BJ (cell line): ENCODE data around the gene GPR180. TPM values are rescaled to one million over a fixed set of nuclear protein-coding genes. Genes with fewer than 3 reads are reported as not detected.

Experiments used
- CTCF ChIA-PET: fragments of 350-600 bp; formaldehyde crosslinking; extraction: SDS; loops from one replicate; lab custom pipeline; 2021; ENCODE audit warnings: antibody characterized with exemption, inconsistent platforms; lab: Yijun Ruan, JAX
- POLR2A ChIA-PET: fragments of 300-600 bp; sonication (Branson Sonifier 250); formaldehyde crosslinking; extraction: SDS; loops from one replicate; lab custom pipeline; 2021; ENCODE audit warnings: antibody characterized with exemption; lab: Charles Lee
- DNase-seq: peaks from one replicate; pipeline ENCODE4 v3.0.0-alpha.2; 2011; ENCODE audit warnings: low read depth
- H3K27me3 ChIP-seq: 2 replicates; pipeline ENCODE4 v1.6.0; 2011; ENCODE audit warnings: low read length; ENCODE audit not compliant: control insufficient read depth, insufficient read depth
- H3K36me3 ChIP-seq: 2 replicates; pipeline ENCODE4 v1.5.1; 2011; ENCODE audit warnings: low read length; ENCODE audit not compliant: control insufficient read depth, insufficient read depth
- H3K4me3 ChIP-seq: 2 replicates; pipeline ENCODE4 v1.5.1; 2011; ENCODE audit warnings: low read depth, mild to moderate bottlenecking, control low read depth, low read length
- polyA plus RNA-seq: library from polyadenylated mRNA; depleted of rRNA; stranded (reverse); fragments of >200 nt; gene quantifications from 2 replicates; pipeline ENCODE4 v1.2.3, GENCODE V29; 2011
- TF ChIP-seq, protein P1 (sequence below): IDR thresholded peaks from 2 replicates; pipeline ENCODE4 v1.5.1; 2011; ENCODE audit warnings: low read depth, mild to moderate bottlenecking, control low read depth, inconsistent platforms, low read length, moderate library complexity; ENCODE audit not compliant: insufficient read depth

The GPR180 gene
- polyA plus RNA-seq, 1 experiment: 2.4 TPM

DNA sequence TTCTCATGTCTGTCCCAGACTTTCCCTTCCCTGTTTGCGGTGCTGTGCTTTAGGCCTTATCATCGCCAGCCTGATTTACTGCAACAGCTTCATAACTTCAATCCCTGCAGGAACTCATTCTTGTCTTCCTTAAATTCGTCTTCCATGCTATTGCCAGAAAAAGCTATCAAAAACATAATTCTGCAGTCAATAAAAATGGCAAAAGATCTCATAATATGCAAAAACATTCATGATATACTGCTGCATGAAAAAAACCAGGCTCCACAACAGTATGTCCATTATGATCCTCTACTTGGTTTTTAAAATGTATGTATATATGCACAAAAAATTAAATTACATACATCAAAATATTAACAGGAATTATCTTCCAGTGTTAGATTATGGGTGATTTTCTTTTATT, 34.1 kb upstream of the GPR180 start:
- H3K4me3 ChIP-seq: no peak overlapping the region
- TF ChIP-seq, protein P1, sequence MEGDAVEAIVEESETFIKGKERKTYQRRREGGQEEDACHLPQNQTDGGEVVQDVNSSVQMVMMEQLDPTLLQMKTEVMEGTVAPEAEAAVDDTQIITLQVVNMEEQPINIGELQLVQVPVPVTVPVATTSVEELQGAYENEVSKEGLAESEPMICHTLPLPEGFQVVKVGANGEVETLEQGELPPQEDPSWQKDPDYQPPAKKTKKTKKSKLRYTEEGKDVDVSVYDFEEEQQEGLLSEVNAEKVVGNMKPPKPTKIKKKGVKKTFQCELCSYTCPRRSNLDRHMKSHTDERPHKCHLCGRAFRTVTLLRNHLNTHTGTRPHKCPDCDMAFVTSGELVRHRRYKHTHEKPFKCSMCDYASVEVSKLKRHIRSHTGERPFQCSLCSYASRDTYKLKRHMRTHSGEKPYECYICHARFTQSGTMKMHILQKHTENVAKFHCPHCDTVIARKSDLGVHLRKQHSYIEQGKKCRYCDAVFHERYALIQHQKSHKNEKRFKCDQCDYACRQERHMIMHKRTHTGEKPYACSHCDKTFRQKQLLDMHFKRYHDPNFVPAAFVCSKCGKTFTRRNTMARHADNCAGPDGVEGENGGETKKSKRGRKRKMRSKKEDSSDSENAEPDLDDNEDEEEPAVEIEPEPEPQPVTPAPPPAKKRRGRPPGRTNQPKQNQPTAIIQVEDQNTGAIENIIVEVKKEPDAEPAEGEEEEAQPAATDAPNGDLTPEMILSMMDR: no peak
- POLR2A ChIA-PET: no interaction called here
- H3K36me3 ChIP-seq: peaks cover 9% of the 10 kb centered on the region
- DNase-seq: no peak
- CTCF ChIA-PET: interaction anchor here (0.7 to 1.4 kb wide), 2 partner anchors 10 to 24 kb away, joined by 4 to 5 read pairs; no protein-coding TSS in a partner anchor
- H3K27me3 ChIP-seq: no peaks in the 10 kb centered on the region

DNA sequence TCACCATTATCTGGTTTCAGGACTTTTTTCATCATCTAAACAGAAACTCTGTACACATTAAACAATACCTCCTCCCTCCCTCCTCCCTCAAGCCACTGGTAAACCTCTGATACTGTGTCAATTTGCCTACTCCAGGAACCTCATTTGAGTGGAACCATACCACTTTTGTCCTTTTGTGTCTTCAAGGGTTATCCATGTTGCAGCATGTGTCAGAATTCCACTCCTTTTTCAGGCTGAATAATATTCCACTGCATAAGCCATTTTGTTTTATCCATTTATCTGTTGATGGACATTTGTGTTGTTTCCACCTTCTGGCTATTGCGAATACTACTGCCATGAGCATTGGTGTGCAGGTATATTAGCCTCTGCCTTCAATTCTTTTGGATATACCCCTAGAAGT, 33.2 kb upstream of the GPR180 start:
- Histone ChIP-seq H3K4me3 (no peak overlapping the region), H3K36me3 (peaks cover 14% of the 10 kb centered on the region), H3K27me3 (no peaks in the 10 kb centered on the region)
- TF ChIP-seq, protein P1: no peak
- CTCF ChIA-PET: no interaction called here
- DNase-seq: no peak
- POLR2A ChIA-PET: no interaction called here

DNA sequence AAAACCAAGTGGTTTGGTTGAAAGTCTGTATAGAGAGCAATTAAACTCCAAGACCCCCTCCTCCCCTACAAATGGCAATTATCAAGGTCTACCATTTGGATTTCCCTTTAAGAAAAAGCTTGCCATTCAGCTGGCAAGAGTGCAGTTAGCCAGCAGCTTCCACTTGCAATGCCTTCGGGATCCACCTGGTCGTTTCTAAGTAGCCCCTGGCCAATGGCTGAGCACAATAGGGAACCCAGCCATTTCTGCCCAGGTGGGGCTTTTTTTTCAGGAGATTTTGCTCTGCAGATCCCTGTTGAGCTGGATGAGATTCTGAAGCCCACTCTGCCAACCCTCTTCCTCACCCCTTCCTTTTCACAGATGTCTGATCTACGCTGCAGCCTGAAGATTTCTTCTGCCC, 32.0 kb upstream of the GPR180 start:
- TF ChIP-seq, protein P1: no peak
- no peak for DNase-seq
- CTCF ChIA-PET: interaction anchor here (1.0 kb wide), 1 partner anchor 11 kb away, joined by 4 read pairs; no protein-coding TSS in a partner anchor

DNA sequence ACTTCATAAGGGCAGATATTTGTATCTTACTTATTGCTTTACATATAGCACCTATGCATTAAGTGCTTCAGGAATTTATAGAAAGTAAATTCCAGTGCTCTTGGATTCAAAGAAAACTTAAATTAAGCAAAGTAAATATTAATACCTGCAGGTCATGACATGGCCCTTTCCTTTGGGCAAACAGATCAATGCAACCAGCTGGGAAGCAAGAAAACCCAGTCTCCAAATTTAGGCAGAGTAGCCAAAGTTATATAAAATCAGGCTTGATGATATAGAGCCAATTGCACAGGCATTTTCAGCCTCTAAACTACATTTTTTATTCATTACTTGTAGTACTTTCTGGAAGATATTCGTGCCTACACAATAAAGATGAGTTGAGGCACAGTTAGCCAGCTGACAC, 22.6 kb upstream of the GPR180 start:
- no peak for DNase-seq
- TF ChIP-seq, protein P1: no peak
- ChIA-PET CTCF (interaction anchor here (0.8 kb wide), 2 partner anchors 42 to 856 kb away, joined by 3 read pairs; no protein-coding TSS in a partner anchor), POLR2A (no interaction called here)
- Histone ChIP-seq H3K27me3 (no peaks in the 10 kb centered on the region), H3K4me3 (no peak overlapping the region), H3K36me3 (peaks cover 8% of the 10 kb centered on the region)

More for the DNA sequence above, 32.0 kb upstream of the GPR180 start:
- H3K4me3 ChIP-seq: no peak overlapping the region
- H3K36me3 ChIP-seq: peaks cover 15% of the 10 kb centered on the region
- POLR2A ChIA-PET: no interaction called here
- H3K27me3 ChIP-seq: no peaks in the 10 kb centered on the region

DNA sequence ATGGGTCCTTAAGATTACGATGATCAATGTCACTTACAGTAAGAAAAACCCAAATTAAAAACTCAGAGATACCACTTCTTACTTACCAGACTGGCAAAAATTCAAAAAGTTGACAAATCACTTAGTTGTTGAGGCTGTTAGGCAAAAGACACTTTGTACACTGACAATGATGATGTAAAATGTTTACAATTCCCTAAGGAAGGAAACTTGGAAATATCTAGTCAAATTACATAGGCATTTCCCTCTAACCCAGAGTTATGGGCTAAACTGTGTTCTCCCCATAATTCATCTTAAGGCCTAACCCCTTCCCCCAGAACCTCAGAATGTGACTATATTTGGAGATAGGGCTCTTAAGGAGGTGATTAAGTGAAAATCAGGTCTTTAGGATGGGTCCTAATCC, 17.7 kb upstream of the GPR180 start:
- POLR2A ChIA-PET: no interaction called here
- H3K36me3 ChIP-seq: peaks cover 6% of the 10 kb centered on the region
- TF ChIP-seq, protein P1: no peak
- CTCF ChIA-PET: no interaction called here
- H3K4me3 ChIP-seq: no peak overlapping the region
- no peaks in the 10 kb centered on the region for H3K27me3 ChIP-seq
- DNase-seq: no peak
